IMR-90 (cell line): ENCODE data around the gene NOXA1. TPM values are rescaled to one million over a fixed set of nuclear protein-coding genes. Genes with fewer than 3 reads are reported as not detected.

Source experiments
- ATAC-seq: fragments of 200-7000 bp; cut with Tn5 transposase; 2 replicates; pipeline ENCODE4 v1.9.1; 2020; ENCODE audit warnings: low read depth, mild to moderate bottlenecking, moderate library complexity
- BruUV-seq: library from RNA; stranded (reverse); fragments of 400-500 nt; replicated peaks from 2 replicates; lab custom pipeline; 2021; lab: Mats Ljungman, UMichigan
- CTCF ChIA-PET: fragments of 300-600 bp; formaldehyde crosslinking; extraction: SDS; loops from one replicate; lab custom pipeline; 2021; ENCODE audit warnings: antibody characterized with exemption; lab: Yijun Ruan, JAX
- POLR2A ChIA-PET: fragments of 300-600 bp; sonication (Branson Sonifier 250); formaldehyde crosslinking; loops from one replicate; lab custom pipeline; 2022; ENCODE audit warnings: antibody characterized with exemption; ENCODE audit not compliant: unreplicated experiment; lab: Charles Lee
- DNase-seq: peaks from one replicate; pipeline ENCODE4 v3.0.0; 2013
- H2AFZ ChIP-seq: replicated peaks from 2 replicates; pipeline ENCODE3; 2013; ENCODE audit warnings: low read length, mild to moderate bottlenecking; ENCODE audit not compliant: poor library complexity
- H2AK5ac ChIP-seq: 2 replicates; pipeline ENCODE4 v1.6.1; 2013; ENCODE audit warnings: low read depth, low read length, inconsistent platforms
- H2AK9ac ChIP-seq: replicated peaks from 2 replicates; pipeline ENCODE3; 2013; ENCODE audit warnings: mild to moderate bottlenecking, low read depth, low read length, moderate library complexity; ENCODE audit not compliant: poor library complexity
- H2BK120ac ChIP-seq: 2 replicates; pipeline ENCODE4 v1.6.1; 2013; ENCODE audit warnings: low read depth, low read length, inconsistent platforms
- H2BK15ac ChIP-seq: 3 replicates; pipeline ENCODE4 v1.6.1; 2013; ENCODE audit warnings: low read depth, low read length, inconsistent platforms
- H2BK20ac ChIP-seq: 2 replicates; pipeline ENCODE4 v1.6.1; 2013; ENCODE audit warnings: low read depth, mild to moderate bottlenecking, inconsistent platforms, low read length, moderate library complexity
- H2BK5ac ChIP-seq: 2 replicates; pipeline ENCODE4 v1.6.1; 2013; ENCODE audit warnings: mild to moderate bottlenecking, low read depth, low read length, inconsistent platforms; ENCODE audit not compliant: poor library complexity, severe bottlenecking
- H3K14ac ChIP-seq: replicated peaks from 2 replicates; pipeline ENCODE4 v1.6.1; 2013; ENCODE audit warnings: low read depth, low read length, inconsistent platforms
- H3K18ac ChIP-seq: 2 replicates; pipeline ENCODE4 v1.6.1; 2013; ENCODE audit warnings: low read depth, low read length, control low read depth
- H3K23ac ChIP-seq: 2 replicates; pipeline ENCODE4 v1.6.1; 2013; ENCODE audit warnings: low read depth, low read length, inconsistent platforms
- H3K27ac ChIP-seq: 2 replicates; pipeline ENCODE4 v1.5.1; 2013; ENCODE audit warnings: mild to moderate bottlenecking, control low read depth, low read length; ENCODE audit not compliant: insufficient read depth
- H3K27me3 ChIP-seq: 2 replicates; pipeline ENCODE4 v1.6.1; 2013; ENCODE audit warnings: low read length; ENCODE audit not compliant: control insufficient read depth, insufficient read depth
- H3K36me3 ChIP-seq: 2 replicates; pipeline ENCODE4 v1.6.1; 2013; ENCODE audit warnings: low read length, mixed read lengths; ENCODE audit not compliant: control insufficient read depth, insufficient read depth
- H3K4ac ChIP-seq: 2 replicates; pipeline ENCODE4 v1.6.1; 2013; ENCODE audit warnings: low read depth, low read length, inconsistent platforms
- H3K4me1 ChIP-seq: 2 replicates; pipeline ENCODE4 v1.6.1; 2013; ENCODE audit warnings: low read length, mixed read lengths; ENCODE audit not compliant: control insufficient read depth, insufficient read depth
- H3K4me2 ChIP-seq: 2 replicates; pipeline ENCODE4 v1.6.1; 2013; ENCODE audit warnings: low read depth, mild to moderate bottlenecking, control low read depth, low read length, moderate library complexity
- H3K4me3 ChIP-seq: 2 replicates; pipeline ENCODE4 v1.5.1; 2013; ENCODE audit warnings: low read depth, mild to moderate bottlenecking, control low read depth, low read length, moderate library complexity; ENCODE audit not compliant: insufficient read depth
- H3K56ac ChIP-seq: 2 replicates; pipeline ENCODE4 v1.6.1; 2013; ENCODE audit warnings: low read length, inconsistent platforms; ENCODE audit not compliant: insufficient read depth; ENCODE audit errors: extremely low read depth
- H3K79me1 ChIP-seq, 2 experiments: 2 replicates each; pipeline ENCODE4 v1.6.1; 2013; ENCODE audit warnings: low read length in 2 of 2, inconsistent platforms in 1 of 2, low read depth in 1 of 2
- H3K9ac ChIP-seq: 2 replicates; pipeline ENCODE4 v1.6.1; 2013; ENCODE audit warnings: low read depth, low read length, control low read depth
- H3K9me1 ChIP-seq: 2 replicates; pipeline ENCODE4 v1.6.1; 2013; ENCODE audit warnings: low read length, inconsistent platforms; ENCODE audit not compliant: insufficient read depth
- H3K9me3 ChIP-seq: 2 replicates; pipeline ENCODE4 v1.6.1; 2013; ENCODE audit warnings: low read length; ENCODE audit not compliant: control insufficient read depth, insufficient read depth
- H4K20me1 ChIP-seq: 2 replicates; pipeline ENCODE4 v1.6.1; 2013; ENCODE audit warnings: low read length, inconsistent platforms; ENCODE audit not compliant: insufficient read depth
- H4K5ac ChIP-seq: 2 replicates; pipeline ENCODE4 v1.6.1; 2013; ENCODE audit warnings: mild to moderate bottlenecking, low read depth, low read length, control low read depth
- H4K8ac ChIP-seq, 2 experiments: 2 replicates each; pipeline ENCODE4 v1.6.1; 2013; ENCODE audit warnings: low read depth in 2 of 2, low read length in 2 of 2, control low read depth in 1 of 2, inconsistent platforms in 1 of 2
- H4K91ac ChIP-seq: 2 replicates; pipeline ENCODE4 v1.6.1; 2013; ENCODE audit warnings: low read depth, low read length, inconsistent platforms; ENCODE audit not compliant: insufficient read depth
- BHLHE40 ChIP-seq: fragments of 150-350 bp; IDR thresholded peaks from 2 replicates; pipeline ENCODE4 v1.6.1; 2016; ENCODE audit warnings: mild to moderate bottlenecking, low read depth, low read length
- CEBPB ChIP-seq: IDR thresholded peaks from 2 replicates; pipeline ENCODE4 v1.6.1; 2012; ENCODE audit warnings: low read depth, low read length, improper control_type of control experiment
- CHD1 ChIP-seq: IDR thresholded peaks from 2 replicates; pipeline ENCODE4 v1.6.1; 2012; ENCODE audit warnings: low read depth, low read length, improper control_type of control experiment
- CTCF ChIP-seq: conservative IDR thresholded peaks from 2 replicates; pipeline ENCODE4 v1.5.1; 2012; ENCODE audit warnings: mild to moderate bottlenecking, low read depth, low read length, improper control_type of control experiment
- ELK1 ChIP-seq: fragments of 150-350 bp; IDR thresholded peaks from 2 replicates; pipeline ENCODE4 v1.6.1; 2016; ENCODE audit warnings: low read depth, mild to moderate bottlenecking, low read length, moderate library complexity, borderline replicate concordance
- FOS ChIP-seq: fragments of 150-350 bp; IDR thresholded peaks from 2 replicates; pipeline ENCODE4 v1.6.1; 2016; ENCODE audit warnings: low read depth, low read length
- MAFK ChIP-seq: IDR thresholded peaks from 2 replicates; pipeline ENCODE4 v1.6.1; 2012; ENCODE audit warnings: low read depth, low read length, improper control_type of control experiment
- MAZ ChIP-seq: IDR thresholded peaks from 2 replicates; pipeline ENCODE4 v1.6.1; 2012; ENCODE audit warnings: low read depth, mild to moderate bottlenecking, low read length, improper control_type of control experiment, moderate library complexity, borderline replicate concordance
- MXI1 ChIP-seq: IDR thresholded peaks from 2 replicates; pipeline ENCODE4 v1.6.1; 2012; ENCODE audit warnings: low read depth, mild to moderate bottlenecking, low read length, moderate library complexity, borderline replicate concordance
- NFE2L2 ChIP-seq: fragments of 150-350 bp; IDR thresholded peaks from 2 replicates; pipeline ENCODE4 v1.6.1; 2016; ENCODE audit warnings: low read depth, mild to moderate bottlenecking, low read length
- POLR2A ChIP-seq: IDR thresholded peaks from 2 replicates; pipeline ENCODE4 v1.6.1; 2012; ENCODE audit warnings: mild to moderate bottlenecking, low read depth, low read length
- RAD21 ChIP-seq: IDR thresholded peaks from 2 replicates; pipeline ENCODE4 v1.6.1; 2012; ENCODE audit warnings: low read length, improper control_type of control experiment
- RCOR1 ChIP-seq: IDR thresholded peaks from 2 replicates; pipeline ENCODE4 v1.6.1; 2012; ENCODE audit warnings: mild to moderate bottlenecking, low read length, improper control_type of control experiment; ENCODE audit not compliant: insufficient replicate concordance
- RFX5 ChIP-seq: IDR thresholded peaks from 2 replicates; pipeline ENCODE4 v1.8.0; 2012; ENCODE audit warnings: low read depth, mild to moderate bottlenecking, low read length, moderate library complexity
- SMC3 ChIP-seq: fragments of 150-350 bp; IDR thresholded peaks from 2 replicates; pipeline ENCODE4 v1.6.1; 2016; ENCODE audit warnings: low read depth, mild to moderate bottlenecking, antibody characterized with exemption, low read length, moderate library complexity
- USF2 ChIP-seq: fragments of 150-350 bp; IDR thresholded peaks from 2 replicates; pipeline ENCODE4 v1.6.1; 2017; ENCODE audit warnings: mild to moderate bottlenecking, antibody characterized with exemption, low read length, low read depth
- WGBS, 2 experiments: methylation state at CpG; one replicate each; pipeline versions ENCODE4 v1.1.5 to v1.1.7; 2013; ENCODE audit warnings: missing lambda C conversion rate in 2 of 2; ENCODE audit not compliant: insufficient read length in 1 of 2; ENCODE audit errors: extremely low coverage in 2 of 2; 5-methylcytosine and 5-hydroxymethylcytosine counted together
- dilution Hi-C: fragments of 300-500 bp; cut with HindIII; formaldehyde crosslinking; loops from one replicate; pipeline ENCODE4 v1.14.3; 2018; ENCODE audit warnings: low sequenced_read_pairs; ENCODE audit not compliant: unreplicated experiment
- in situ Hi-C: fragments of 300-500 bp; cut with MboI; formaldehyde crosslinking; loops from 3 replicates; pipeline ENCODE4 v1.14.3; 2019; ENCODE audit warnings: low sequenced_read_pairs, inconsistent platforms, mixed read lengths
- intact Hi-C: fragments of 100-400 bp; cut with micrococcal nuclease; formaldehyde crosslinking; loops from 2 replicates; pipeline ENCODE4 v1.10.0; 2022
- polyA plus RNA-seq, 3 experiments: library from polyadenylated mRNA; depleted of rRNA; stranded (reverse); fragments of >200 nt; gene quantifications; 2 replicates each; pipeline ENCODE4 v1.2.3, GENCODE V29; 2012; ENCODE audit warnings: low replicate concordance in 1 of 3
- total RNA-seq: library from RNA; depleted of rRNA; stranded (reverse); fragments of >200 nt; gene quantifications from 2 replicates; pipeline ENCODE4 v1.2.3, GENCODE V29; 2012

The NOXA1 gene
- total and polyA plus RNA-seq, 2 of the 4 experiments (the other 2 are of a cell fraction), result 0.17 TPM; not detected in 1

- Histone ChIP-seq H2AK9ac (no peak overlapping the region), H3K4me2 (no peak overlapping the region), H3K9ac (no peak overlapping the region), H2AFZ (no peak overlapping the region), H2BK120ac (no peak overlapping the region), H4K20me1 (no peaks in the 10 kb centered on the region), H3K36me3 (no peaks in the 10 kb centered on the region), H3K18ac (no peak overlapping the region), H2AK5ac (no peak overlapping the region), H3K27ac (no peak overlapping the region), H3K56ac (no peak overlapping the region), H3K9me3 (no peaks in the 10 kb centered on the region), H4K91ac (no peak overlapping the region), H3K79me1 (no peaks in the 10 kb centered on the region), H3K14ac (no peak overlapping the region), H4K5ac (no peak overlapping the region), H3K23ac (no peak overlapping the region), H3K9me1 (no peaks in the 10 kb centered on the region), H2BK15ac (no peak overlapping the region), H4K8ac (no peak overlapping the region), H3K27me3 (no peaks in the 10 kb centered on the region; the same call in 1 of the 2 replicates), H3K4me1 (peaks cover 6% of the 10 kb centered on the region; the same call in 1 of the 2 replicates), H2BK20ac (no peak overlapping the region), H3K4ac (no peak overlapping the region), H3K4me3 (no peak overlapping the region), H2BK5ac (no peak overlapping the region)
- ChIA-PET CTCF (no interaction called here), POLR2A (no interaction called here)
- WGBS, 2 experiments, result 81% methylated on average over 17 of the region's 27 CpGs; no CpG with 5 or more reads in 1 of the 2 experiments
- ATAC-seq (no peak), DNase-seq (no peak)
- TF ChIP-seq NFE2L2, result no peak
- no peak for TF ChIP-seq SMC3
- no peak for TF ChIP-seq CEBPB
- TF ChIP-seq BHLHE40, result no peak
- no peak for TF ChIP-seq USF2
- TF ChIP-seq CHD1, result no peak
- no peak for TF ChIP-seq POLR2A
- TF ChIP-seq ELK1, result no peak
- no peak for TF ChIP-seq MXI1
- TF ChIP-seq RAD21, result no peak
- TF ChIP-seq MAZ, result no peak
- TF ChIP-seq MAFK, result no peak
- no peak for TF ChIP-seq FOS
- TF ChIP-seq RFX5, result no peak
- TF ChIP-seq CTCF, result no peak
- no peak for TF ChIP-seq RCOR1
- intact Hi-C loops, result no loop called here
- dilution Hi-C loops, result no loop called here
- BruUV-seq, result no TSS peak
- in situ Hi-C loops, result no loop called here
These were observed 5.8 kb downstream of the NOXA1 start for GRCh38 chr9:137428841-137429545.
